Ramos (cell line): ENCODE measurements around the gene L1TD1.
"Not testable (repeated sequence)": the region's sequence is repeated elsewhere in the genome, so short reads cannot be mapped to it uniquely, and the experiment has no call there.

Experiments used
- in situ Hi-C: fragments of 300-500 bp; cut with MboI; formaldehyde crosslinking; loops from one replicate; pipeline ENCODE4 v1.14.3; 2022; ENCODE audit warnings: low sequenced_read_pairs; ENCODE audit not compliant: unreplicated experiment

The L1TD1 gene, protein sequence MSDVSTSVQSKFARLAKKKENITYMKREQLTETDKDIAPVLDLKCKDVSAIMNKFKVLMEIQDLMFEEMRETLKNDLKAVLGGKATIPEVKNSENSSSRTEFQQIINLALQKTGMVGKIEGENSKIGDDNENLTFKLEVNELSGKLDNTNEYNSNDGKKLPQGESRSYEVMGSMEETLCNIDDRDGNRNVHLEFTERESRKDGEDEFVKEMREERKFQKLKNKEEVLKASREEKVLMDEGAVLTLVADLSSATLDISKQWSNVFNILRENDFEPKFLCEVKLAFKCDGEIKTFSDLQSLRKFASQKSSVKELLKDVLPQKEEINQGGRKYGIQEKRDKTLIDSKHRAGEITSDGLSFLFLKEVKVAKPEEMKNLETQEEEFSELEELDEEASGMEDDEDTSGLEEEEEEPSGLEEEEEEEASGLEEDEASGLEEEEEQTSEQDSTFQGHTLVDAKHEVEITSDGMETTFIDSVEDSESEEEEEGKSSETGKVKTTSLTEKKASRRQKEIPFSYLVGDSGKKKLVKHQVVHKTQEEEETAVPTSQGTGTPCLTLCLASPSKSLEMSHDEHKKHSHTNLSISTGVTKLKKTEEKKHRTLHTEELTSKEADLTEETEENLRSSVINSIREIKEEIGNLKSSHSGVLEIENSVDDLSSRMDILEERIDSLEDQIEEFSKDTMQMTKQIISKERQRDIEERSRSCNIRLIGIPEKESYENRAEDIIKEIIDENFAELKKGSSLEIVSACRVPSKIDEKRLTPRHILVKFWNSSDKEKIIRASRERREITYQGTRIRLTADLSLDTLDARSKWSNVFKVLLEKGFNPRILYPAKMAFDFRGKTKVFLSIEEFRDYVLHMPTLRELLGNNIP

DNA sequence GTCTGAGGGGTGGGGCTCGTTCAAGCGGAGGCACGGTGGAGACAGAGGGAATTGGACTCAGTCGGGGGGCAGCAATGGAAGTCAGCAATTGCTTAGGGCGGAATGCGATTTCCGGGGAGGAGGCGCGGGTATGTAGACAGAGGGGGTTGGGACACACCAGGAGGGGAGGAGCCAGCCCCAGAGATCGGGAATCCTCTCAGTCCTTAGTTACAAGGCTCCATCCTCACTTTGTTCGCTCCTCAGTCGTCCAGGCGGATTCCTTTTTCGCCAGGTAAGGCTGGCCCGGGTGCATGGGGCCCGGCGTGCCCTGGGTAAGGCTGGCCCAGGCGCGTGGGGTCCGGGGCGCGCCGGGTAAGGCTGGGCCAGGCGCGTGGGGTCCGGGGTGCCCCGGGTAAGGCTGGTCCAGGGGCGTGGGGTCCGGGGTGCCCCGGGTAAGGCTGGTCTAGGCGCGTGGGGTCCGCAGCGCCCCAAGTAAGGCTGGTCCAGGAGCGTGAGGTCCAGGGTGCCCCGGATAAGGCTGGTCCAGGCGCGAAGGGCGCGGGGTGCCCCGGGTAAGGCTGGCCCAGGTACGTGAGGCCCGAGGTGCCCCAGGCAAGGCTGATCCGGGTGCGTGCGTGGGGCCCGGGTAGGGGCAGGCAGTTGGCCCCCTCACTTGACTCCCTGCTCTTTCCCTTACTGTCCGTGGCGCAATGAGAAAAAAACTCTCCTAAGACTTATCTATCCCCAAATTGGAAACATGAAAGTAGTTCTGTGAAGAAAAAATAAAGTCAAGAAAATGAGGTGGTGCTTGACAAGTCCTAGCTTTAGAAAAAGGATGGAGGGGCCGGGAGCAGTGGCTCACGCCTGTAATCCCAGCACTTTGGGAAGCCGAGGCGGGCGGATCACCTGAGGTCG lies at the start of gene L1TD1:
L1TD1 (plus strand) TSS at position 199 of the 894 bp plus-strand sequence. CDS start 11,780 bp downstream, outside the sequence.
- in situ Hi-C loops = no loop called here

DNA sequence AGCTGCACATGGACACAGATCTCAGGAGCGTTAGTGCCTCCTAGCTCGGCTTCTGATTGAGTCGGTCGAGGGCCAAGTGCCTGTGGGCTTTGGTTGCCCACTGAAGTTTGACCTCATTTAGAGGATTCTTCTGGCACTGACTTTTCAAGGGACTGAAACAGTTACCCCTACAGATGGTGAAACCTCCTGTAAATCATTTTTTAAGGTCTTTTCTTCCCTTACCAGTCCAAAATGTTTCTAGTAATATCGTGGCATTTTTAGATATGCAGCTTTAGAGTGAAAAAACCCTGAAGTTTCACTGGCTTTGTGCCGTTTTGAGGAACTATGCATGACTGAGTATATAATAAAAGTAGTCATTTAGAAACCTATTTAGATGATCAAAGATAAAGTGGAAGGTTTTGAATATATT lies 34.7 kb upstream of the L1TD1 start:
- in situ Hi-C loops = loop anchor here (25.0 kb wide), 1 partner anchor 577 kb away; no protein-coding TSS in a partner anchor

DNA sequence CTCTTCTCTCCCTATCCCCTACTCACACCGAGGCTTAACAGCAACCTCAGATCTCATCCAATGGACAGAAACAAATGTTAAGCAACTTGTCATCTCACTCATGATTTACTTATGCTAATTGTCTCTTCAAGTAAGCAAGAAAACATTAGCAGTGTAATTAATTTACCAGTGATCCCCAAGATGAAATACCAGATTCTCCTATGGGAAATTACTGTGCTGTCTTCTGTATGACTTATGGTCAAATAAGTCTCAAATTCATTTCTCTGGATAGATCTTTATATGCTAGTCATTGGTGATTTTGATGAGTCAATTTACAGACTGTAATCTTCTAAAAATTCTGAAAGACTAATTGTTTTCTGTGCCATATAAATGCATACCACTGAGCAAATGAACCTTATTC lies 32.9 kb upstream of the L1TD1 start:
- in situ Hi-C loops = loop anchor here (25.0 kb wide), 1 partner anchor 576 kb away; no protein-coding TSS in a partner anchor

DNA sequence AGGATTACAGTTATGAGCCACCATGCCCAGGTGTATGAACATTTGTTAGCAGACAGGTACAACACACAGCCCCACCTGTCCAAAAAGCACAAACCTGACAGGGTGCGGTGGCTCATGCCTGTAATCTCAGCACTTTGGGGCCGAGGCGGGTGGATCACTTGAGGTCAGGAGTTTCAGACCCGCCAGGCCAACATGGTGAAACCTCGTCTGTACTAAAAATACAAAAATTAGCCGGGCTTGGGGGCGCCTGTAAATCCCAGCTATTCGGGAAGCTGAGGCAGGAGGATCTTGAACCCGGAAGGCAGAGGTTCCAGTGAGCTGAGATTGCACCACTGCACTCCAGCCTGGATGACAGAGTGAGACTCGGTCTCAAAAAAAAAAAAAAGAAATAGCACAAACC lies 24.3 kb upstream of the L1TD1 start:
- in situ Hi-C loops = loop anchor here (10.0 to 25.0 kb wide), 2 partner anchors 234 to 567 kb away; no protein-coding TSS in a partner anchor

DNA sequence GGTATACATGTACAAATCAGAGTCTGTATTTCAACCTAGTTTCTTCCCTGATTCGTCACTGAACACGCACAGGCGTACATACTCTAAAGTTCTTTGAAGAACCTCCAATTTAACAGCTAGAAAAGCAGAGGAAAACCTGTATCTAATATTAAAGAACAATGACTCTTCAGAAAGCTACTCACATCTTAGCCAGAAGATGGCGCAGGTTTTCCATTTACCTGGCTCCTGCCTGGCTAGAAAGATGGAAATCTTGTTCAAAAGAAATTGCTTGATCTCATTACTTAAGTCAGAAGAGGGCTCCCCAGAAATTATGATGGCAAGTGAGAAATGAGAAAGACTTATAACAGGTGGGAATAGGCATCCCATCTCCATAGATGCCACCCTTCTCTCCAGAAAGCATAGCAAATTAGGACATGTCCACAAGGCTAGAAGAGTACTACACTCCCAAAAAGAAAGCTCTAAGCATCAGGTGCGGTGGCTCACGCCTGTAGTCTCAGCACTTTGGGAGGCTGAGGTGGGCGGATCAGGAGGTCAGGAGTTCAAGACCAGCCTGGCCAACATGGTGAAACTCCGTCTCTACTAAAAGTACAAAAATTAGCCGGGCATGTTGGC lies 19.0 kb upstream of the L1TD1 start:
- in situ Hi-C loops = loop anchor here (10.0 kb wide), 1 partner anchor 229 kb away; no protein-coding TSS in a partner anchor

DNA sequence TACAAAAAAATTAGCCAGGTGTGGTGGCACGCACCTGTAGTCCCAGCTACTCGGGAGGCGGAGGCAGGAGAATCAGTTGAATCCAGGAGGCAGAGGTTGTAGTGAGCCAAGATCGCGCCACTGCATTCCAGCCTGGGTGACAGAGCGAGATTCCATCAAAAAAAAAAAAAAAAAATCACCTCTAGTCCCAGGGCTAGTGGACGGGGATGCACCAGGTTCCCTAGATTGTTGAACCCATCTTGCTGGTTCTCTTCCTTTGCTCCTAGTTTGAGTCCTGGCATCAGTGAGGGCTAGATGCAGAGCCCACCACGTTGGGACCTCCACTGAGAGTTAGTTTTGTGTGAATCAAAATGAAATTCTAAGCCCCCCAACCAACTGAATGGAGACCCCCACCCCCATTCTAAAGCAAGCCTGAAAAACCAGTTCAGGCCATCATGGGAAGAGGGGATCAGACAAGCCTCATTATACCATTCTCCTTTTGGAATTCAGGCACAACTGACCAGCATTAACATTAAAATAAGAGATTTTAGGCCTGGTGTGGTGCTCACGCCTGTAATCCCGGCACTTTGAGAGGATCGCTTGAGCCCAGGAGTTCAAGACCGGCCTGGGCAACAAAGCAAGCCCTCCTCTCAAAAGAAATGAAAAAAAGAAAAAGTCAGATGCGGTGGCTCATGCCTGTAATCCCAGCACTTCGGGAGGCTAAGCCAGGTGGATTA lies 17.9 kb upstream of the L1TD1 start:
- in situ Hi-C loops = loop anchor here (10.0 kb wide), 1 partner anchor 228 kb away; no protein-coding TSS in a partner anchor

DNA sequence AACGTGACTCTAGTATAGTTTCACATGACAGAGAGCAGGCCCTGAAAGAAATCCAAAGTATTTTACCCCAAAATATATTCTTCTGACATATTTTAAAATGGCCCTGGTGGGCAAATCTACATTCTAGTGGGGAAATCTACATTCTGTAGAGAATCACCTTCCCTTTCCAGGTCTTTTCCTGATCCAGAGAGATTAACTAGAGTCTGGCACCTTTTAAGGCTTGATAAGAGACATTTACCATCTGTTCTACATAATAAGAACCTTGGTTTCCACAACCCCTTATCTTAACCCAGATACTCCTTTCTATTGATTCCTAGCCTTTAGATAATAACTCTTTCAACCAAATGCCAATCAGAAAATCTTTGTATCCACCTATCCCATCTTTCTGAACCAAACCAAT lies 17.0 kb upstream of the L1TD1 start:
- in situ Hi-C loops = loop anchor here (10.0 kb wide), 1 partner anchor 227 kb away; no protein-coding TSS in a partner anchor

DNA sequence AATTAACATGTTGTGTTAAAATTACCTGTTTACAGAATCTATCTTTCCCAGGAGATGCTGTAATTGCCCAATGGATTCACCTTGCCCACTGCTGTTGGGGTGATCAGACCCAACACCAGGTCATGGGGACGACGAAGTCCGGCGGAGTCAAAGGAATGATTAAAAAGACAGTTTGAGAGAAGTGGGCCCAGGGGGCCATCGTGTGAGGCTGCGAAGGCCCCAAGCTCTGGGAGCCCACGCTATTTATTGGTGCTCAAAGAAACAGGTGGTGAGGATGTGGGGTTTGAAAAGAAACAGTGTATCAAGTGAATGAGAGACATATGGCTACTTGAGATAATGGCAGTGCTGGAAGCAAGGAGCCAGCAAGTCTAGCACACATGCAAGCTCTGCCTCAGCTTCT lies 16.3 kb upstream of the L1TD1 start:
- in situ Hi-C loops = loop anchor here (10.0 kb wide), 1 partner anchor 226 kb away; no protein-coding TSS in a partner anchor

DNA sequence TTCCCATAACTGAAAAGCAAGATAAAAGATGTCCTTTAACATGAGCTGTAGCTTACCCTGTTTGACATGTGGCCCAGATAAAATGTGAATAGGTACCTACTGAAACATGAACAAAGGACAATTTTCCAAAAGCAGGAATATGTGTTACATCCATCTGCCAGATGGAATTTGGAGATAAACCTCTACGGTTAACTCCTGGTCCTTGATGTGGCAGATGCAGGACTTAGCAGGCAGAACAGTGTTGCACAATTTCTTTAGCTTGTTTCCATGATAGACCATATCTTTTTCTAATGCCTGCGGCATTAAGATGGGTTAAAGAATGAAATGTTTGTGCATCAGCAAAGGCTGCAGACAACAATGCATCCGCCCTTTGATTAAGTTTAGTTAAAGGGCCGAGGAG lies 14.6 kb upstream of the L1TD1 start:
- in situ Hi-C loops = not testable (repeated sequence)

DNA sequence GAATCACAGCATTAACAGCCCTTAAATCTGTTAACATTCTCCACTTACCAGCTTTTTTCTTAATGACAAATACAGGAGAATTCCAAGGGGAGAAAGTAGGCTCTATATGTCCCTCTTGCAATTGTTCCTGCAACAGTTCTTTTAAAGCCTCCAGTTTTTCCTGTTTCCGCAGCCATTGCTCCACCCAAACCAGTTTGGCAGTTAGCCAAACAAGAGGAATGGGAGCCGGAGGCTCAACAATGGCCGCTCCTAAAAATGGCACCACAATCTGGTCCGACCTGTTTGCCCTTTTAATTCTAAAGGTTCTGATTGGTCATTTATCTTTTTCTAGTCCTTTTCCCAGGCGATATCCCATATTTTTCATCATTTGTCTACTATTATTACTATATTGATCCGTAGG lies 14.0 kb upstream of the L1TD1 start:
- in situ Hi-C loops = no loop called here

DNA sequence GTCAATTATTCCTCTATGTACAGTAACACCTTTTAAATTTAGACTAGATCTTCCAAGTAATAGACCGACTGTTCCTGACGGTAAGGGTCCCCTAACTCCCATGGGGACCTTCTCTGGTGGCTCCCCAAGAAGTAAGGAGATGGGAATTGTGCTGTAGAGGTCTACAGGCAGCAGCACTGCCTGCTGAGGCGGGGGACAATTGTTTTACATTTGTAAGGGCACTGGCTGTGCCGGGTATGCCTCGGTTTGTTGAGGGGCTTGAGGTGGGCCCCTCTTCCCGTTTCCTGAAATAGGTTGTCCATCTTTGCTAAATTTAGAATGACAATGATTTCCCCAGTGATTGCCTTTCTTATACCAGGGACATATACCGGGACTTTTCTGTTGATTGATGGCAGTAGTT lies 13.1 kb upstream of the L1TD1 start:
- in situ Hi-C loops = no loop called here

DNA sequence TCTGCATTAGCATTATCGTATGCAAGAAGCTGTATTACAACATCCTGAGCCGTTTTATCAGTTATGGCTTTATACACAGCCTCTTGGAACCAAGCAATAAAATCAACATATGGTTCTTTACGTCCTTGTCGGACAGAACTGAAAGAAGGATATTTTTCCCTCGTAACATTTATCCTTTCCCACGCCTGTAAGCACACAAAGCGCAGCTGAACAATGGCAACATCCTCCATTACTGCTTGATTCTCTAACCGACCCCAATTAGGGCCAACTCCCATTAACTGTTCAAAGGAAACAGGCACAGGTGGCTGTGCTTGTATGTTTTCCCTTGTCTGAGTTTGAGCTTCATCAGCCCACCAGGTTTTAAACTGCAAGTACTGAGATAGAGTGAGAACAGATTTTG lies 12.5 kb upstream of the L1TD1 start:
- in situ Hi-C loops = not testable (repeated sequence)

DNA sequence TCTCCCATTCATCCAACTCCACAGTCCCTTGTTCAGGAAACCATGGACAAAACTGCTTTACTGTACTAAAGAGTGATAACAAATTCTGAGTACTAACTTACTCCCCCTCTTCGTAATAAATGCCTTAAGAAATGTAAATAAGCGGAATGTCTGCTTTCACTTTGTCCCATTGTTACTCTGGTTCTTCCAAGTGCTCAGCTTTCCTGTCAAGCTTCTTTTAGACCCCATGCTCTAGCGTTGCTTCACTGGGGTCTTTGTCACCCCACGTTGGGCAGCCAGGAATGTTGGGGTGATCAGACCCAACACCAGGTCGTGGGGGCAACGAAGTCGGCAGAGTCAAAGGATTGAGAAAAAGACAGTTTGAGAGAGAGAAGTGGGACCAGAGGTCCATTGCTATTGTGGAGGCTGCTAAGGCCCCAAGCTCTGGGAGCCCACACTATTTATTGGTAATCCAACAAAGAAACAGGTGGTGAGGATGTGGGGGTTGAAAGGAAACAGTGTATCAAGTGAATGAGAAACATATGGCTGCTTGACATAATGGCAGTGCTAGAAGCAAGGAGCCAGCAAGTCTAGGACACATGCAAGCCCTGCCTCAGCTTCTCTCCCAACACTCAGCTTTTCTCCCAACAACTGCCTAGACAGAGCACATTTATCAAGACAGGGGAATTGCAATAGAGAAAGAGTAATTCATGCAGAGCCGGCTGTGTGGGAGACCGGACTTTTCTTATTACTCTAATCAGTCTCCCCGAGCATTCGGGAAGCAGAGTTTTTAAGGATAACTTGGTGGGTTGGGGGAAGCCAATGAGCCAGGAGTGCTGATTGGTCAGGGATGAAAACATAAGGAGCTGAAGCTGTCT lies 11.3 kb upstream of the L1TD1 start:
- in situ Hi-C loops = not testable (repeated sequence)

DNA sequence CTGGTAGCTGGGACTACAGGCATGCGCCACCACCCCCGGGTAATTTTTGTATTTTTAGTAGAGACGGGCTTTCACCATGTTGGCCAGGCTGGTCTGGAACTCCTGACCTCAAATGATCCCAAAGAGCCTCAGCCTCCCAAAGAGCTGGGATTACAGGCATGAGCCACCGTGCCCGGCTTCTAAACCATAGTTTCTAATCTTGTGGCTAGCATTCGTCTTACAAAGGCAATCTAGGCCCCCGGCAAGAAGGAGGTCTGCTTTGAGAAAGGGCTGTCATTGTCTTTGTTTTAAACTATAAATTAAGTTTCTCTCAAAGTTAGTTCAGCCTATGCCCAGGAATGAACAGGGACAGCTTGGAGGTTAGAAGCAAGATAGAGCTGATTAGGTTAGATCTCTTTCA lies 10.3 kb upstream of the L1TD1 start:
- in situ Hi-C loops = no loop called here

DNA sequence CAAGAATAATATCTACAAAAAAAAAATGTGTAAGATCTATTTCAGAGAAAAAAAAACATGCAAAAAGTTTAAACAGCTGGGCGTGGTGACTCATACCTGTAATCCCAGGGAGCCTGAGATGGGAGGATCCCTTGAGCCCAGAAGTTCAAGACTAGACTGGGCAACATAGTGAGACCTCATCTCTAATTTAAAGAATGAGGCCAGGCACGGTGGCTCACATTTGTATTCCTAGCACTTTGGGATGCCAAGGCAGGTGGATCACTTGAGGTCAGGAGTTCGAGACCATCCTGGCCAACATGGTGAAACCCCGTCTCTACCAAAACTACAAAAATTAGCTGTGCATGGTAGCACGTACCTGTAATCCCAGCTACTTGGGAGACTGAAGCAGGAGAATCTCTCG lies 9.4 kb upstream of the L1TD1 start:
- in situ Hi-C loops = not testable (repeated sequence)

DNA sequence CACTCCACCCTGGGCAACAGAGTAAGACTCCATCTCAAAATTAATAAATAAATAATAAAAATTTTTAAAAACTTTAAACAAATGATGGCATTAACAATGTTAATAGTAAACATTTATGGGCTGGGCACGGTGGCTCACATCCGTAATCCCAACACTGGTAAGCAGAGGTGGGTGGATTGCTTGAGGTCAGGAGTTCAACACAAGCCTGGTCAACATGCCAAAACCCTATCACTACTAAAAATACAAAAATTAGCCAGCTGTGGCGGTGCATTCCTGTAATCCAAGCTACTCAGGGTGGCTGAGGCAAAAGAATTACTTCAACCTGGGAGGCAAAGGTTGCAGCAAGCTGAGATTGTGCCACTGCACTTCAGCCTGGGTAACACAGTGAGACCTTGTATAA lies 9.0 kb upstream of the L1TD1 start:
- in situ Hi-C loops = no loop called here

DNA sequence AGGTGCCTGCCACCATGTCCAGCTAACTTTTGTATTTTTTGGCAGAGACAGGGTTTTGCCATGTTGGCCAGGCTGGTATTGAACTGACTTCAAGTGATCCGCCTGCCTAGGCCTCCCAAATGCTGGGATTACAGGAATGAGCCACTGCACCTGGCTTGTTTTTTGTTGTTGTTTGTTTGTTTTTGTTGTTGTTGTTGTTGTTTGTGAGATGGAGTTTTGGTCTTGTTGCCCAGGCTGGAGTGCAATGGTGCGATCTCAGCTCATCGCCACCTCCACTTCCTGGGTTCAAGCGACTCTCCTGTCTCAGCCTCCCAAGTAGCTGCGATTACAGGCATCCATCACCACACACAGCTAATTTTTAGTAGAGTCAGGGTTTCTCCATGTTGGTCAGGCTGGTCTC lies 7.1 kb upstream of the L1TD1 start:
- in situ Hi-C loops = no loop called here

DNA sequence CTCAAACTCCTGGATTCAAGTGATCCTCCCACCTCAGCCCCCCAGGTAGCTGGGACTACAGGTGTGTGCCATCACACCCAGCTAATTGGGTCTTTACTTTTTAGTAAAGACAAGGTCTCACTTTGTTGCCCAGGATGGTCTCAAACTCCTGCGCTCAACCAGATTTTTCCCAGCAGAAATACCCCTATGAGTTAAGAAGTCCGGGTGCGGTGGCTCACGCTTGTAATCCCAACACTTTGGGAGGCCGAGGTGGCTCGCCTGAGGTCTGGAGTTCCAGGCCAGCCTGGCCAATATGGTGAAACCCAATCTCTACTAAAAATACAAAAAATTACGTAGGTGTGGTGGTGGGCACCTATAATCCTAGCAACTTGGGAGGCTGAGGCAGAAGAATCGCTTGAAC lies 6.5 kb upstream of the L1TD1 start:
- in situ Hi-C loops = no loop called here
